Activated CD8-positive, alpha-beta T cell treated with anti-CD3 and anti-CD28 coated beads for 36 hours (primary cell): Measurements from ENCODE around the gene ARPC5. TPM values are rescaled to one million over a fixed set of nuclear protein-coding genes. Genes with fewer than 3 reads are reported as not detected.
A peak's percentile ranks its signal among the peaks of the same experiment; 100 is the strongest.

Experiments used
- ATAC-seq: fragments of 200-7000 bp; cut with Tn5 transposase; one replicate; pipeline ENCODE4 v1.10.0; 2021; ENCODE audit warnings: mild to moderate bottlenecking, moderate library complexity
- CTCF ChIA-PET: fragments of 350-600 bp; sonication (Branson Sonifier 250); formaldehyde crosslinking; loops from one replicate; lab custom pipeline; 2021; ENCODE audit warnings: antibody characterized with exemption; lab: Charles Lee
- POLR2A ChIA-PET: fragments of 350-600 bp; sonication (Branson Sonifier 250); formaldehyde crosslinking; loops from one replicate; lab custom pipeline; 2021; ENCODE audit warnings: antibody characterized with exemption; lab: Charles Lee
- DNase-seq: peaks from one replicate; pipeline ENCODE4 v3.0.0-alpha.2; 2020
- H3K27ac Mint-ChIP-seq: one replicate; pipeline ENCODE4 v1.8.0; 2021; ENCODE audit warnings: mild to moderate bottlenecking, mixed read lengths
- H3K27me3 Mint-ChIP-seq: one replicate; pipeline ENCODE4 v1.8.0; 2021; ENCODE audit warnings: mixed read lengths
- H3K36me3 Mint-ChIP-seq: one replicate; pipeline ENCODE4 v1.8.0; 2021; ENCODE audit warnings: low read depth, mixed read lengths
- H3K4me1 Mint-ChIP-seq: one replicate; pipeline ENCODE4 v1.8.0; 2021; ENCODE audit warnings: low read depth, mixed read lengths
- H3K4me3 Mint-ChIP-seq: one replicate; pipeline ENCODE4 v1.8.0; 2021; ENCODE audit warnings: mild to moderate bottlenecking, moderate library complexity, mixed read lengths
- H3K9me3 Mint-ChIP-seq: one replicate; pipeline ENCODE4 v1.8.0; 2021; ENCODE audit warnings: mixed read lengths
- intact Hi-C: fragments of 100-400 bp; cut with micrococcal nuclease; formaldehyde crosslinking; loops from one replicate; pipeline ENCODE4 v1.10.0; 2022
- total RNA-seq, 2 experiments: library from RNA; stranded (reverse); gene quantifications; one replicate each; pipeline ENCODE4 v1.2.3, GENCODE V29; 2021
- TF ChIP-seq, protein P1 (sequence below): fragments of 200-600 bp; IDR thresholded peaks from one replicate; pipeline ENCODE4 v1.8.0; 2022; ENCODE audit warnings: antibody characterized with exemption, mild to moderate bottlenecking

Gene ARPC5
- total RNA-seq, 2 experiments from 2014 or later = 128 to 134 TPM

GRCh38 chr1:183635099-183635605 is 431 bp downstream of the ARPC5 start:
- Mint-ChIP-seq H3K9me3 (no peaks in the 10 kb centered on the region), H3K4me1 (peaks cover 44% of the 10 kb centered on the region), H3K4me3 (peak overlapping the region; percentile 89), H3K36me3 (peaks cover 21% of the 10 kb centered on the region), H3K27me3 (no peaks in the 10 kb centered on the region), H3K27ac (peak overlapping the region; percentile 98)
- no peak for ATAC-seq
- ChIA-PET CTCF (interaction anchor here (0.9 to 4.2 kb wide), 6 partner anchors 12 to 280 kb away, joined by 3 to 33 read pairs (median 6); partner anchors contain the start of gene APOBEC4), POLR2A (interaction anchor here (1.0 to 2.0 kb wide), 6 partner anchors 17 to 167 kb away, joined by 3 to 9 read pairs (median 4); no protein-coding TSS in a partner anchor)
- intact Hi-C loops = no loop called here
- peak; percentile 29 for DNase-seq
- TF ChIP-seq, protein P1, sequence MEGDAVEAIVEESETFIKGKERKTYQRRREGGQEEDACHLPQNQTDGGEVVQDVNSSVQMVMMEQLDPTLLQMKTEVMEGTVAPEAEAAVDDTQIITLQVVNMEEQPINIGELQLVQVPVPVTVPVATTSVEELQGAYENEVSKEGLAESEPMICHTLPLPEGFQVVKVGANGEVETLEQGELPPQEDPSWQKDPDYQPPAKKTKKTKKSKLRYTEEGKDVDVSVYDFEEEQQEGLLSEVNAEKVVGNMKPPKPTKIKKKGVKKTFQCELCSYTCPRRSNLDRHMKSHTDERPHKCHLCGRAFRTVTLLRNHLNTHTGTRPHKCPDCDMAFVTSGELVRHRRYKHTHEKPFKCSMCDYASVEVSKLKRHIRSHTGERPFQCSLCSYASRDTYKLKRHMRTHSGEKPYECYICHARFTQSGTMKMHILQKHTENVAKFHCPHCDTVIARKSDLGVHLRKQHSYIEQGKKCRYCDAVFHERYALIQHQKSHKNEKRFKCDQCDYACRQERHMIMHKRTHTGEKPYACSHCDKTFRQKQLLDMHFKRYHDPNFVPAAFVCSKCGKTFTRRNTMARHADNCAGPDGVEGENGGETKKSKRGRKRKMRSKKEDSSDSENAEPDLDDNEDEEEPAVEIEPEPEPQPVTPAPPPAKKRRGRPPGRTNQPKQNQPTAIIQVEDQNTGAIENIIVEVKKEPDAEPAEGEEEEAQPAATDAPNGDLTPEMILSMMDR = no peak

- ChIA-PET CTCF (interaction anchor here (0.7 to 4.2 kb wide), 19 partner anchors 9 to 323 kb away, joined by 3 to 33 read pairs (median 5); partner anchors contain the start of genes APOBEC4, NCF2 and SMG7), POLR2A (interaction anchor here (0.6 to 2.0 kb wide), 7 partner anchors 18 to 351 kb away, joined by 3 to 9 read pairs (median 3); no protein-coding TSS in a partner anchor)
- TF ChIP-seq, protein P1 = no peak
- H3K27ac Mint-ChIP-seq = peak overlapping the region; percentile 94
- H3K9me3 Mint-ChIP-seq = no peaks in the 10 kb centered on the region
- H3K27me3 Mint-ChIP-seq = no peaks in the 10 kb centered on the region
- no peak for DNase-seq
- H3K4me3 Mint-ChIP-seq = peak overlapping the region; percentile 89
- peaks cover 47% of the 10 kb centered on the region for H3K4me1 Mint-ChIP-seq
- intact Hi-C loops = loop anchor here (5.0 kb wide), 1 partner anchor 162 kb away; the partner anchor contains the start of gene SMG7
- H3K36me3 Mint-ChIP-seq = peaks cover 23% of the 10 kb centered on the region
- no peak for ATAC-seq
These were observed 1.0 kb downstream of the ARPC5 start for GRCh38 chr1:183634429-183635065.

GRCh38 chr1:183633676-183634343 is 1.8 kb downstream of the ARPC5 start:
- intact Hi-C loops = loop anchor here (5.0 kb wide), 1 partner anchor 162 kb away; the partner anchor contains the start of gene SMG7
- peaks cover 53% of the 10 kb centered on the region for H3K4me1 Mint-ChIP-seq
- peak overlapping the region; percentile 94 for H3K27ac Mint-ChIP-seq
- peaks cover 25% of the 10 kb centered on the region for H3K36me3 Mint-ChIP-seq
- peak overlapping the region; percentile 89 for H3K4me3 Mint-ChIP-seq
- no peaks in the 10 kb centered on the region for H3K27me3 Mint-ChIP-seq
- TF ChIP-seq, protein P1 = peak; percentile 73
- ATAC-seq = peak; percentile 17
- H3K9me3 Mint-ChIP-seq = no peaks in the 10 kb centered on the region
- DNase-seq = peak; percentile 32
- CTCF ChIA-PET = interaction anchor here (0.7 to 4.2 kb wide), 22 partner anchors 8 to 323 kb away, joined by 3 to 33 read pairs (median 4); partner anchors contain the start of genes APOBEC4, NCF2 and SMG7
- POLR2A ChIA-PET = interaction anchor here (0.6 to 2.0 kb wide), 7 partner anchors 18 to 352 kb away, joined by 3 to 9 read pairs (median 3); no protein-coding TSS in a partner anchor

- ATAC-seq = peak; percentile 15
- peak; percentile 49 for DNase-seq
- TF ChIP-seq, protein P1 = no peak
- ChIA-PET CTCF (interaction anchor here (1.0 to 4.2 kb wide), 17 partner anchors 9 to 324 kb away, joined by 3 to 33 read pairs (median 6); partner anchors contain the start of genes APOBEC4, NCF2 and SMG7), POLR2A (interaction anchor here (1.2 kb wide), 1 partner anchor 160 kb away, joined by 3 read pairs; no protein-coding TSS in a partner anchor)
- H3K4me1 Mint-ChIP-seq = peaks cover 61% of the 10 kb centered on the region
- intact Hi-C loops = loop anchor here (5.0 kb wide), 1 partner anchor 161 kb away; the partner anchor contains the start of gene SMG7
- no peaks in the 10 kb centered on the region for H3K9me3 Mint-ChIP-seq
- H3K27ac Mint-ChIP-seq = peak overlapping the region; percentile 94
- no peaks in the 10 kb centered on the region for H3K27me3 Mint-ChIP-seq
- H3K36me3 Mint-ChIP-seq = peaks cover 32% of the 10 kb centered on the region
- peak overlapping the region; percentile 89 for H3K4me3 Mint-ChIP-seq
These were observed 2.6 kb downstream of the ARPC5 start for GRCh38 chr1:183632964-183633363.
